ENCODE results near the gene C11orf91.

GRCh38 chr11:33737362-33737821 is 36.8 kb upstream of the C11orf91 start:
- TF ChIP-seq CTCF (conservative IDR thresholded peaks at IDR 0.05; ENCODE audit: low read length) (no peak), EZH2phosphoT487 (IDR thresholded peaks at IDR 0.05; ENCODE audit: borderline replicate concordance) (no peak)

All from Loucy (cell line).